Measurements from ENCODE around the gene RET.

The RET gene

GRCh38 chr10:43059828-43060227 lies 17.0 kb upstream of the RET start:
- Histone ChIP-seq H3K27me3 (ENCODE audit: control insufficient read depth, low read length) (no peaks in the 10 kb centered on the region), H3K36me3 (ENCODE audit: control insufficient read depth, low read length) (no peaks in the 10 kb centered on the region), H3K4me3 (ENCODE audit: low read length) (no peak overlapping the region), H3K27ac (ENCODE audit: low read depth, low read length) (no peak overlapping the region), H3K9me2 (replicated peaks; ENCODE audit: control insufficient read depth, low read length) (no peaks in the 10 kb centered on the region), H3K4me1 (ENCODE audit: control insufficient read depth, low read length) (no peaks in the 10 kb centered on the region), H3K9me3 (ENCODE audit: control insufficient read depth, insufficient read depth, low read length) (no peaks in the 10 kb centered on the region), H3K4me2 (ENCODE audit: low read length) (no peak overlapping the region), H3F3A (ENCODE audit: control insufficient read depth, insufficient read depth) (no peaks in the 10 kb centered on the region), H4K20me1 (ENCODE audit: control insufficient read depth, insufficient read depth, low read depth, low read length) (no peaks in the 10 kb centered on the region), H3K79me2 (ENCODE audit: control insufficient read depth, low read length) (no peaks in the 10 kb centered on the region)
- TF ChIP-seq, protein P1, sequence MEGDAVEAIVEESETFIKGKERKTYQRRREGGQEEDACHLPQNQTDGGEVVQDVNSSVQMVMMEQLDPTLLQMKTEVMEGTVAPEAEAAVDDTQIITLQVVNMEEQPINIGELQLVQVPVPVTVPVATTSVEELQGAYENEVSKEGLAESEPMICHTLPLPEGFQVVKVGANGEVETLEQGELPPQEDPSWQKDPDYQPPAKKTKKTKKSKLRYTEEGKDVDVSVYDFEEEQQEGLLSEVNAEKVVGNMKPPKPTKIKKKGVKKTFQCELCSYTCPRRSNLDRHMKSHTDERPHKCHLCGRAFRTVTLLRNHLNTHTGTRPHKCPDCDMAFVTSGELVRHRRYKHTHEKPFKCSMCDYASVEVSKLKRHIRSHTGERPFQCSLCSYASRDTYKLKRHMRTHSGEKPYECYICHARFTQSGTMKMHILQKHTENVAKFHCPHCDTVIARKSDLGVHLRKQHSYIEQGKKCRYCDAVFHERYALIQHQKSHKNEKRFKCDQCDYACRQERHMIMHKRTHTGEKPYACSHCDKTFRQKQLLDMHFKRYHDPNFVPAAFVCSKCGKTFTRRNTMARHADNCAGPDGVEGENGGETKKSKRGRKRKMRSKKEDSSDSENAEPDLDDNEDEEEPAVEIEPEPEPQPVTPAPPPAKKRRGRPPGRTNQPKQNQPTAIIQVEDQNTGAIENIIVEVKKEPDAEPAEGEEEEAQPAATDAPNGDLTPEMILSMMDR (IDR thresholded peaks at IDR 0.05; ENCODE audit: low read depth, low read length, poor library complexity, severe bottlenecking), result no peak
- TF ChIP-seq EZH2phosphoT487 (IDR thresholded peaks at IDR 0.05; ENCODE audit: borderline replicate concordance, low read length), result no peak

- Histone ChIP-seq H4K20me1 (ENCODE audit: control insufficient read depth, insufficient read depth, low read depth, low read length) (no peaks in the 10 kb centered on the region), H3F3A (ENCODE audit: control insufficient read depth, insufficient read depth) (no peaks in the 10 kb centered on the region), H3K36me3 (ENCODE audit: control insufficient read depth, low read length) (no peaks in the 10 kb centered on the region), H3K27me3 (ENCODE audit: control insufficient read depth, low read length) (no peaks in the 10 kb centered on the region), H3K4me2 (ENCODE audit: low read length) (no peak overlapping the region), H3K9me2 (replicated peaks; ENCODE audit: control insufficient read depth, low read length) (no peaks in the 10 kb centered on the region), H3K9me3 (ENCODE audit: control insufficient read depth, insufficient read depth, low read length) (no peaks in the 10 kb centered on the region), H3K79me2 (ENCODE audit: control insufficient read depth, low read length) (no peaks in the 10 kb centered on the region), H3K4me3 (ENCODE audit: low read length) (no peak overlapping the region), H3K27ac (ENCODE audit: low read depth, low read length) (no peak overlapping the region), H3K4me1 (ENCODE audit: control insufficient read depth, low read length) (no peaks in the 10 kb centered on the region)
- TF ChIP-seq EZH2phosphoT487 (IDR thresholded peaks at IDR 0.05; ENCODE audit: borderline replicate concordance, low read length), result no peak
- TF ChIP-seq, protein P1 (IDR thresholded peaks at IDR 0.05; ENCODE audit: low read depth, low read length, poor library complexity, severe bottlenecking), result no peak
Observed at GRCh38 chr10:43060291-43060690, 16.6 kb upstream of the RET start.

GRCh38 chr10:43061331-43061730 lies 15.5 kb upstream of the RET start:
- Histone ChIP-seq H3K9me2 (replicated peaks; ENCODE audit: control insufficient read depth, low read length) (no peaks in the 10 kb centered on the region), H3K4me1 (ENCODE audit: control insufficient read depth, low read length) (no peaks in the 10 kb centered on the region), H3K27me3 (ENCODE audit: control insufficient read depth, low read length) (no peaks in the 10 kb centered on the region), H3K27ac (ENCODE audit: low read depth, low read length) (no peak overlapping the region), H3K4me3 (ENCODE audit: low read length) (no peak overlapping the region), H3F3A (ENCODE audit: control insufficient read depth, insufficient read depth) (no peaks in the 10 kb centered on the region), H3K36me3 (ENCODE audit: control insufficient read depth, low read length) (no peaks in the 10 kb centered on the region), H4K20me1 (ENCODE audit: control insufficient read depth, insufficient read depth, low read depth, low read length) (no peaks in the 10 kb centered on the region), H3K4me2 (ENCODE audit: low read length) (no peak overlapping the region), H3K79me2 (ENCODE audit: control insufficient read depth, low read length) (no peaks in the 10 kb centered on the region), H3K9me3 (ENCODE audit: control insufficient read depth, insufficient read depth, low read length) (no peaks in the 10 kb centered on the region)
- no peak for TF ChIP-seq EZH2phosphoT487 (IDR thresholded peaks at IDR 0.05; ENCODE audit: borderline replicate concordance, low read length)
- TF ChIP-seq, protein P1 (IDR thresholded peaks at IDR 0.05; ENCODE audit: low read depth, low read length, poor library complexity, severe bottlenecking), result no peak

GRCh38 chr10:43061760-43062159 lies 15.1 kb upstream of the RET start:
- TF ChIP-seq EZH2phosphoT487 (IDR thresholded peaks at IDR 0.05; ENCODE audit: borderline replicate concordance, low read length), result no peak
- TF ChIP-seq, protein P1 (IDR thresholded peaks at IDR 0.05; ENCODE audit: low read depth, low read length, poor library complexity, severe bottlenecking), result no peak
- H3K9me2 ChIP-seq (replicated peaks; ENCODE audit: control insufficient read depth, low read length), result no peaks in the 10 kb centered on the region
- H3K27ac ChIP-seq (ENCODE audit: low read depth, low read length), result no peak overlapping the region
- H3K79me2 ChIP-seq (ENCODE audit: control insufficient read depth, low read length), result no peaks in the 10 kb centered on the region
- H3K27me3 ChIP-seq (ENCODE audit: control insufficient read depth, low read length), result no peaks in the 10 kb centered on the region
- no peaks in the 10 kb centered on the region for H3K9me3 ChIP-seq (ENCODE audit: control insufficient read depth, insufficient read depth, low read length)
- no peaks in the 10 kb centered on the region for H3K36me3 ChIP-seq (ENCODE audit: control insufficient read depth, low read length)
- no peak overlapping the region for H3K4me2 ChIP-seq (ENCODE audit: low read length)
- no peak overlapping the region for H3K4me3 ChIP-seq (ENCODE audit: low read length)
- no peaks in the 10 kb centered on the region for H3K4me1 ChIP-seq (ENCODE audit: control insufficient read depth, low read length)
- H4K20me1 ChIP-seq (ENCODE audit: control insufficient read depth, insufficient read depth, low read depth, low read length), result no peaks in the 10 kb centered on the region
- H3F3A ChIP-seq (ENCODE audit: control insufficient read depth, insufficient read depth), result no peaks in the 10 kb centered on the region

Measured in DOHH2 (cell line).